Mesothelial cell of epicardium (in vitro differentiated cells): ENCODE data around the gene IVD. TPM values are rescaled to one million over a fixed set of nuclear protein-coding genes. Genes with fewer than 3 reads are reported as not detected.

Experiments used
- DNase-seq, 2 experiments: peaks; one replicate each; pipeline ENCODE4 v3.0.0; 2021; ENCODE audit warnings: low spot score in 2 of 2; ENCODE audit not compliant: unreplicated experiment in 2 of 2
- H3K27ac Mint-ChIP-seq: 2 replicates; pipeline ENCODE4 v1.8.0; 2021; ENCODE audit warnings: mixed read lengths
- H3K27me3 Mint-ChIP-seq: 2 replicates; pipeline ENCODE4 v1.8.0; 2021; ENCODE audit warnings: low read depth, mixed read lengths
- H3K36me3 Mint-ChIP-seq: 2 replicates; pipeline ENCODE4 v1.8.0; 2021; ENCODE audit warnings: mixed read lengths
- H3K4me1 Mint-ChIP-seq: 2 replicates; pipeline ENCODE4 v1.8.0; 2021; ENCODE audit warnings: mixed read lengths
- H3K4me3 Mint-ChIP-seq: 2 replicates; pipeline ENCODE4 v1.8.0; 2021; ENCODE audit warnings: mild to moderate bottlenecking, moderate library complexity, mixed read lengths
- H3K9me3 Mint-ChIP-seq: 2 replicates; pipeline ENCODE4 v1.8.0; 2021; ENCODE audit warnings: mixed read lengths
- total RNA-seq: library from RNA; stranded (reverse); gene quantifications from 3 replicates; pipeline ENCODE4 v1.2.1, GENCODE V29; 2021
- TF ChIP-seq, protein P1 (sequence below): fragments of 200-600 bp; sonication (generic); IDR thresholded peaks from one replicate; pipeline ENCODE4 v1.5.0; 2021; ENCODE audit warnings: antibody characterized with exemption; ENCODE audit not compliant: unreplicated experiment

IVD gene
- total RNA-seq, 1 donor from 2014 or later = 117 TPM

DNA sequence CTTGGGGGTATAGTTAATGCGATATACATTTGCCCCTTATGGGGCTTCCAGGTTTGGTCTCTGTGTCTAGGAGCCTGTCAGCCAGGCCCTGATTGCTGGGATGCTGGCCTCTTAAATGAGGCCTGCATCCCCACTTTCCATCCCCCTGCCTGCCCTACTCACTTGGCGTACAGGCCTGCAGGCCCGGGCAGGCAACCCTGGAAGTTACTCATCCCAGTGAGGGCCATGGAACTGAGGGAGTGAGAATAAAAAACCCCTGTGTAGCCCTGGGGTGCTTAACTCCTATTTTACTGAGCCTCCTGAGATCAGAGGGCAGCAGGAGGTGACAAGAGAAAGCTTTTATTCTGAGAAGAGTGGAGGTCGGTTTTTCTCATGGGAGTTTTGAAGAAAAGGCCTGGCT is 45.6 kb upstream of the IVD start:
- no peak for DNase-seq
- H3K27ac Mint-ChIP-seq = no peak overlapping the region
- H3K27me3 Mint-ChIP-seq = peaks cover 72% of the 10 kb centered on the region
- H3K4me1 Mint-ChIP-seq = peaks cover 3% of the 10 kb centered on the region
- no peaks in the 10 kb centered on the region for H3K9me3 Mint-ChIP-seq
- TF ChIP-seq, protein P1, sequence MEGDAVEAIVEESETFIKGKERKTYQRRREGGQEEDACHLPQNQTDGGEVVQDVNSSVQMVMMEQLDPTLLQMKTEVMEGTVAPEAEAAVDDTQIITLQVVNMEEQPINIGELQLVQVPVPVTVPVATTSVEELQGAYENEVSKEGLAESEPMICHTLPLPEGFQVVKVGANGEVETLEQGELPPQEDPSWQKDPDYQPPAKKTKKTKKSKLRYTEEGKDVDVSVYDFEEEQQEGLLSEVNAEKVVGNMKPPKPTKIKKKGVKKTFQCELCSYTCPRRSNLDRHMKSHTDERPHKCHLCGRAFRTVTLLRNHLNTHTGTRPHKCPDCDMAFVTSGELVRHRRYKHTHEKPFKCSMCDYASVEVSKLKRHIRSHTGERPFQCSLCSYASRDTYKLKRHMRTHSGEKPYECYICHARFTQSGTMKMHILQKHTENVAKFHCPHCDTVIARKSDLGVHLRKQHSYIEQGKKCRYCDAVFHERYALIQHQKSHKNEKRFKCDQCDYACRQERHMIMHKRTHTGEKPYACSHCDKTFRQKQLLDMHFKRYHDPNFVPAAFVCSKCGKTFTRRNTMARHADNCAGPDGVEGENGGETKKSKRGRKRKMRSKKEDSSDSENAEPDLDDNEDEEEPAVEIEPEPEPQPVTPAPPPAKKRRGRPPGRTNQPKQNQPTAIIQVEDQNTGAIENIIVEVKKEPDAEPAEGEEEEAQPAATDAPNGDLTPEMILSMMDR = no peak
- no peaks in the 10 kb centered on the region for H3K36me3 Mint-ChIP-seq
- no peak overlapping the region for H3K4me3 Mint-ChIP-seq

DNA sequence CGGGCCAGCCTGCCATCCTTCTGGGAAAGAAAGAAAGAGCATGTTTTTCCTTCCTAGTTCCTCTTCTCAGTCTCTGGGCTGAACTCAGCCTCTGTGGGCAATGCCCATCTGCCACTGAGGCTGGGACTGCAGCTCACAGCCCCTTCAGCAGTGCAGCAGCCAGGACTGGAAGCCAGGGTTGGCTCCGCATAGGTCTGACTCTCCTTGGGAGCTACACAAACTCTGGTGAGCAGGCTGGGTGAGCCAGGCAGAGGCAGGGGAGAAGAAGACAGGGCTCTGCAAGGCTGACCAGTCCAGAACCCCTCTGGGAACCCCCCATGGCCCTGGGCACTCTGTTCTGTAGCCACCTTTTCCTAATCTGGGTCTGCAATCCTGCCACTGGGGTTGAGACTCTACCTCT is 44.0 kb upstream of the IVD start:
- no peak for DNase-seq
- no peak overlapping the region for H3K4me3 Mint-ChIP-seq
- H3K36me3 Mint-ChIP-seq = no peaks in the 10 kb centered on the region
- TF ChIP-seq, protein P1 = no peak
- no peak overlapping the region for H3K27ac Mint-ChIP-seq
- no peaks in the 10 kb centered on the region for H3K9me3 Mint-ChIP-seq
- peaks cover 76% of the 10 kb centered on the region for H3K27me3 Mint-ChIP-seq
- peaks cover 3% of the 10 kb centered on the region for H3K4me1 Mint-ChIP-seq

DNA sequence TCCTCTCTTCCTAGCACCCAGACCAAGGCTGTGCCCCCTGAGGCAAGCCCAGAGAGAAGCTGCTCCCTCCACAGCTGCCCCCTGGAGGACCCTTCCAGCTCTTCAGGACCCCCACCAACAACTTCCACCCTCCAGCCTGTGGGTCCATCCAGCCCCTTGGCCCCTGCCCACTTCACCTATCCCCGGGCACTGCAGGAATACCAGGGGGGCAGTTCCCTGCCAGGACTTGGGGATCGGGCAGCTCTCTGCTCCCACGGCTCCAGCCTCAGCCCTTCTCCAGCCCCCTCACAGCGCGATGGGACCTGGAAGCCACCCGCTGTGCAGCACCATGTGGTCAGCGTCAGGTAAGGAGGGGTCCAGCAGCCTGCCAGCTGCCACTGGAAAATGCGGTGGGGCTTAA is 42.0 kb upstream of the IVD start:
- Mint-ChIP-seq H3K9me3 (no peaks in the 10 kb centered on the region), H3K27me3 (peaks cover 74% of the 10 kb centered on the region), H3K36me3 (no peaks in the 10 kb centered on the region), H3K4me1 (peaks cover 4% of the 10 kb centered on the region), H3K4me3 (no peak overlapping the region), H3K27ac (no peak overlapping the region)
- TF ChIP-seq, protein P1 = no peak
- DNase-seq = no peak

DNA sequence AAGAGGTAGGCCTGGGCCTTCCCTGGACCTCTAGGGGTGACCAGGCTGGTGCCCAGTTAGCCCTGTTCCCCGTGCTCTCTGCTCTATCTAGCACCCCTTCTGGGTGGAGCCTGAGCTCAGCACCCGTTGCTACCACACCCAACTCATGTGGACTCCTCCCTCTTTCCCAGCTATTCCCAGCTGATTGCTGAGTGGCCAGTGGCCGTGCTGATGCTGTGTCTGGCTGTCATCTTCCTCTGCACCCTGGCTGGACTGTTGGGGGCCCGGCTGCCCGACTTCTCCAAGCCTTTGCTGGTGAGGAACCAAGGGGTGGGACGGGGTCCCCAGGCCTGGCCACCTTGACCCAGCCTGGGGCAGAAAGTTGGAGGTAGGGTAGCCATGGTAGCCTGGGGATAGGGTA is 41.3 kb upstream of the IVD start:
- Mint-ChIP-seq H3K27ac (no peak overlapping the region), H3K27me3 (peaks cover 72% of the 10 kb centered on the region), H3K9me3 (no peaks in the 10 kb centered on the region), H3K4me1 (peaks cover 2% of the 10 kb centered on the region), H3K36me3 (no peaks in the 10 kb centered on the region), H3K4me3 (no peak overlapping the region)
- DNase-seq = no peak
- TF ChIP-seq, protein P1 = no peak

DNA sequence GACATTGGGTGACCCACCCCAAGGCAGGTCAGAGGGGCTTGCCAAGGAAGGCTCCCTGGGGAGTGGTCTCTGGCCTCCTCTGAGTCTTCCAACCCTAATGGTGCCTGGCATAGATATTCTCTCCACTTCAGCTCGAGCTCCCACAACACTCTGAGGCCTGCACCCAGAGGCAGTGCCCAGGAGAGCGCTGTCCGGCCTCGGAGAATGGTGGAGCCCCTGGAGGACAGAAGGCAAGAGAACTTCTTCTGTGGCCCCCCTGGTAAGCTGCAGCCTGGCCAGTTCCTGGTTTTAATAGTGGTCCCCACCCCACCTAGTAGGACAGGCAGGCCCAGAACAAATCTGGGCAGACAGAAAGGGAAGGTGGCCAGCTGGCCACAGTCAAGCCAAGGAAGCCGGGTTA is 40.6 kb upstream of the IVD start:
- Mint-ChIP-seq H3K4me3 (no peak overlapping the region), H3K36me3 (no peaks in the 10 kb centered on the region), H3K27me3 (peaks cover 68% of the 10 kb centered on the region), H3K4me1 (peaks cover 2% of the 10 kb centered on the region), H3K27ac (no peak overlapping the region), H3K9me3 (no peaks in the 10 kb centered on the region)
- TF ChIP-seq, protein P1 = no peak
- no peak for DNase-seq
